GM23338 (cell line): ENCODE data around the gene SVIL. TPM values are rescaled to one million over a fixed set of nuclear protein-coding genes. Genes with fewer than 3 reads are reported as not detected.

ENCODE experiments used
- ATAC-seq: fragments of 200-7000 bp; cut with Tn5 transposase; 3 replicates; pipeline ENCODE4 v1.9.1; 2020
- DNase-seq: peaks from one replicate; pipeline ENCODE4 v3.0.0-alpha.2; 2015; ENCODE audit warnings: low spot score
- H2AFZ ChIP-seq: fragments of 200-600 bp; sonication (generic); 2 replicates; pipeline ENCODE4 v1.8.0; 2016; ENCODE audit warnings: antibody characterized with exemption, mild to moderate bottlenecking, moderate library complexity
- H3F3A ChIP-seq: fragments of 200-600 bp; sonication (generic); replicated peaks from 2 replicates; pipeline ENCODE4 v1.8.0; 2017; ENCODE audit warnings: antibody characterized with exemption, mixed run types, low read depth
- H3K27ac ChIP-seq: fragments of 200-600 bp; sonication (generic); 2 replicates; pipeline ENCODE4 v1.6.1; 2016; ENCODE audit warnings: low read depth
- H3K27me3 ChIP-seq: fragments of 200-600 bp; sonication (generic); 2 replicates; pipeline ENCODE4 v1.8.0; 2016; ENCODE audit warnings: mild to moderate bottlenecking, mixed run types, moderate library complexity; ENCODE audit not compliant: insufficient read depth
- H3K36me3 ChIP-seq: fragments of 200-600 bp; sonication (generic); 2 replicates; pipeline ENCODE4 v1.8.0; 2016; ENCODE audit warnings: mild to moderate bottlenecking; ENCODE audit not compliant: insufficient read depth
- H3K4me1 ChIP-seq: fragments of 200-600 bp; sonication (generic); 2 replicates; pipeline ENCODE4 v1.8.0; 2016; ENCODE audit warnings: mild to moderate bottlenecking, moderate library complexity; ENCODE audit not compliant: insufficient read depth
- H3K4me2 ChIP-seq: fragments of 200-600 bp; sonication (generic); 2 replicates; pipeline ENCODE4 v1.7.1; 2017; ENCODE audit warnings: mixed run types
- H3K4me3 ChIP-seq: fragments of 200-600 bp; sonication (generic); 2 replicates; pipeline ENCODE4 v1.6.1; 2016; ENCODE audit warnings: mixed run types
- H3K79me2 ChIP-seq: fragments of 200-600 bp; sonication (generic); replicated peaks from 2 replicates; pipeline ENCODE4 v1.8.0; 2017; ENCODE audit warnings: mild to moderate bottlenecking; ENCODE audit not compliant: insufficient read depth
- H3K9me2 ChIP-seq: fragments of 200-600 bp; sonication (generic); 2 replicates; pipeline ENCODE4 v1.8.0; 2017; ENCODE audit not compliant: insufficient read depth
- H4K20me1 ChIP-seq: fragments of 200-600 bp; sonication (generic); replicated peaks from 2 replicates; pipeline ENCODE4 v1.8.0; 2017; ENCODE audit warnings: mild to moderate bottlenecking; ENCODE audit not compliant: insufficient read depth
- H3K27ac Mint-ChIP-seq: 2 replicates; pipeline ENCODE4 v1.8.0; 2020; ENCODE audit warnings: inconsistent platforms, mild to moderate bottlenecking, moderate library complexity, mixed read lengths
- H3K27me3 Mint-ChIP-seq: 3 replicates; pipeline ENCODE4 v1.8.0; 2022; ENCODE audit warnings: low read depth, mild to moderate bottlenecking, moderate library complexity, mixed read lengths, inconsistent platforms; ENCODE audit not compliant: insufficient read depth, poor library complexity
- H3K36me3 Mint-ChIP-seq: 3 replicates; pipeline ENCODE4 v1.8.0; 2021; ENCODE audit warnings: low read depth, mild to moderate bottlenecking, inconsistent platforms, moderate library complexity, mixed read lengths
- H3K4me1 Mint-ChIP-seq: 3 replicates; pipeline ENCODE4 v1.8.0; 2020; ENCODE audit warnings: mild to moderate bottlenecking, inconsistent platforms, mixed read lengths
- H3K4me3 Mint-ChIP-seq: 3 replicates; pipeline ENCODE4 v1.8.0; 2021; ENCODE audit warnings: moderate library complexity, mild to moderate bottlenecking, inconsistent platforms, mixed read lengths
- H3K9me3 Mint-ChIP-seq: 3 replicates; pipeline ENCODE4 v1.8.0; 2020; ENCODE audit warnings: moderate library complexity, mild to moderate bottlenecking, inconsistent platforms, mixed read lengths
- CREB1 ChIP-seq: fragments of 250-450 bp; sonication (Bioruptor Pico); IDR thresholded peaks from 2 replicates; pipeline ENCODE4 v1.5.0; 2020; ENCODE audit warnings: low read depth, mild to moderate bottlenecking, moderate library complexity
- CTCF ChIP-seq, 2 experiments: fragments of 200-600 bp in 1 of 2; sonication (generic) in 1 of 2; conservative IDR thresholded peaks; 2 replicates each; pipeline versions ENCODE4 v1.5.1 to v1.6.1; 2016 to 2017; ENCODE audit warnings: antibody characterized with exemption in 2 of 2, low read depth in 2 of 2, mild to moderate bottlenecking in 2 of 2, moderate library complexity in 1 of 2
- ETS1 ChIP-seq: IDR thresholded peaks from 2 replicates; pipeline ENCODE4 v1.6.1; 2016; ENCODE audit warnings: antibody characterized with exemption
- EZH2phosphoT487 ChIP-seq: fragments of 200-600 bp; sonication (generic); IDR thresholded peaks from one replicate; pipeline ENCODE4 v1.8.1; 2018; ENCODE audit warnings: antibody characterized with exemption; ENCODE audit not compliant: unreplicated experiment
- NANOG ChIP-seq: IDR thresholded peaks from 2 replicates; pipeline ENCODE4 v1.6.1; 2016; ENCODE audit warnings: antibody characterized with exemption, borderline replicate concordance
- REST ChIP-seq: IDR thresholded peaks from one replicate; pipeline ENCODE4 v1.6.1; 2018; ENCODE audit warnings: antibody characterized with exemption; ENCODE audit not compliant: unreplicated experiment
- STAT1 ChIP-seq: IDR thresholded peaks from one replicate; pipeline ENCODE4 v1.6.1; 2016; ENCODE audit warnings: antibody characterized with exemption; ENCODE audit not compliant: unreplicated experiment
- ZNF114 ChIP-seq: fragments of 250-450 bp; sonication (Bioruptor Pico); IDR thresholded peaks from 2 replicates; pipeline ENCODE4 v1.5.0; 2020; ENCODE audit warnings: mild to moderate bottlenecking, moderate library complexity
- ZNF331 ChIP-seq: fragments of 250-450 bp; sonication (Bioruptor Pico); IDR thresholded peaks from 2 replicates; pipeline ENCODE4 v1.5.0; 2020; ENCODE audit warnings: low read depth, mild to moderate bottlenecking, moderate library complexity
- polyA plus RNA-seq: library from polyadenylated mRNA; unstranded; fragments of >200 nt; fragmentation: Nextera tagmentation; extraction: Ambion mirVana; gene quantifications from 2 replicates; pipeline ENCODE4 v1.2.1, GENCODE V29; 2016
- total RNA-seq: library from RNA; depleted of rRNA; stranded (reverse); fragments of >200 nt; shearing (Covaris generic); gene quantifications from 2 replicates; pipeline ENCODE4 v1.2.3, GENCODE V29; 2014
- TF ChIP-seq, protein P1 (sequence below): fragments of 250-450 bp; sonication (Bioruptor Pico); IDR thresholded peaks from 2 replicates; pipeline ENCODE4 v1.5.0; 2020; ENCODE audit warnings: mild to moderate bottlenecking, moderate library complexity

SVIL gene
- total and polyA plus RNA-seq, 2 experiments from 2014 or later = 8.8 to 34.9 TPM

GRCh38 chr10:29591651-29591968 is 43.2 kb downstream of the SVIL start (continued):
- TF ChIP-seq REST = no peak
- TF ChIP-seq ZNF114 = no peak
- no peak for TF ChIP-seq ZNF331 (CRISPR knock-in tag)
- TF ChIP-seq, protein P1, sequence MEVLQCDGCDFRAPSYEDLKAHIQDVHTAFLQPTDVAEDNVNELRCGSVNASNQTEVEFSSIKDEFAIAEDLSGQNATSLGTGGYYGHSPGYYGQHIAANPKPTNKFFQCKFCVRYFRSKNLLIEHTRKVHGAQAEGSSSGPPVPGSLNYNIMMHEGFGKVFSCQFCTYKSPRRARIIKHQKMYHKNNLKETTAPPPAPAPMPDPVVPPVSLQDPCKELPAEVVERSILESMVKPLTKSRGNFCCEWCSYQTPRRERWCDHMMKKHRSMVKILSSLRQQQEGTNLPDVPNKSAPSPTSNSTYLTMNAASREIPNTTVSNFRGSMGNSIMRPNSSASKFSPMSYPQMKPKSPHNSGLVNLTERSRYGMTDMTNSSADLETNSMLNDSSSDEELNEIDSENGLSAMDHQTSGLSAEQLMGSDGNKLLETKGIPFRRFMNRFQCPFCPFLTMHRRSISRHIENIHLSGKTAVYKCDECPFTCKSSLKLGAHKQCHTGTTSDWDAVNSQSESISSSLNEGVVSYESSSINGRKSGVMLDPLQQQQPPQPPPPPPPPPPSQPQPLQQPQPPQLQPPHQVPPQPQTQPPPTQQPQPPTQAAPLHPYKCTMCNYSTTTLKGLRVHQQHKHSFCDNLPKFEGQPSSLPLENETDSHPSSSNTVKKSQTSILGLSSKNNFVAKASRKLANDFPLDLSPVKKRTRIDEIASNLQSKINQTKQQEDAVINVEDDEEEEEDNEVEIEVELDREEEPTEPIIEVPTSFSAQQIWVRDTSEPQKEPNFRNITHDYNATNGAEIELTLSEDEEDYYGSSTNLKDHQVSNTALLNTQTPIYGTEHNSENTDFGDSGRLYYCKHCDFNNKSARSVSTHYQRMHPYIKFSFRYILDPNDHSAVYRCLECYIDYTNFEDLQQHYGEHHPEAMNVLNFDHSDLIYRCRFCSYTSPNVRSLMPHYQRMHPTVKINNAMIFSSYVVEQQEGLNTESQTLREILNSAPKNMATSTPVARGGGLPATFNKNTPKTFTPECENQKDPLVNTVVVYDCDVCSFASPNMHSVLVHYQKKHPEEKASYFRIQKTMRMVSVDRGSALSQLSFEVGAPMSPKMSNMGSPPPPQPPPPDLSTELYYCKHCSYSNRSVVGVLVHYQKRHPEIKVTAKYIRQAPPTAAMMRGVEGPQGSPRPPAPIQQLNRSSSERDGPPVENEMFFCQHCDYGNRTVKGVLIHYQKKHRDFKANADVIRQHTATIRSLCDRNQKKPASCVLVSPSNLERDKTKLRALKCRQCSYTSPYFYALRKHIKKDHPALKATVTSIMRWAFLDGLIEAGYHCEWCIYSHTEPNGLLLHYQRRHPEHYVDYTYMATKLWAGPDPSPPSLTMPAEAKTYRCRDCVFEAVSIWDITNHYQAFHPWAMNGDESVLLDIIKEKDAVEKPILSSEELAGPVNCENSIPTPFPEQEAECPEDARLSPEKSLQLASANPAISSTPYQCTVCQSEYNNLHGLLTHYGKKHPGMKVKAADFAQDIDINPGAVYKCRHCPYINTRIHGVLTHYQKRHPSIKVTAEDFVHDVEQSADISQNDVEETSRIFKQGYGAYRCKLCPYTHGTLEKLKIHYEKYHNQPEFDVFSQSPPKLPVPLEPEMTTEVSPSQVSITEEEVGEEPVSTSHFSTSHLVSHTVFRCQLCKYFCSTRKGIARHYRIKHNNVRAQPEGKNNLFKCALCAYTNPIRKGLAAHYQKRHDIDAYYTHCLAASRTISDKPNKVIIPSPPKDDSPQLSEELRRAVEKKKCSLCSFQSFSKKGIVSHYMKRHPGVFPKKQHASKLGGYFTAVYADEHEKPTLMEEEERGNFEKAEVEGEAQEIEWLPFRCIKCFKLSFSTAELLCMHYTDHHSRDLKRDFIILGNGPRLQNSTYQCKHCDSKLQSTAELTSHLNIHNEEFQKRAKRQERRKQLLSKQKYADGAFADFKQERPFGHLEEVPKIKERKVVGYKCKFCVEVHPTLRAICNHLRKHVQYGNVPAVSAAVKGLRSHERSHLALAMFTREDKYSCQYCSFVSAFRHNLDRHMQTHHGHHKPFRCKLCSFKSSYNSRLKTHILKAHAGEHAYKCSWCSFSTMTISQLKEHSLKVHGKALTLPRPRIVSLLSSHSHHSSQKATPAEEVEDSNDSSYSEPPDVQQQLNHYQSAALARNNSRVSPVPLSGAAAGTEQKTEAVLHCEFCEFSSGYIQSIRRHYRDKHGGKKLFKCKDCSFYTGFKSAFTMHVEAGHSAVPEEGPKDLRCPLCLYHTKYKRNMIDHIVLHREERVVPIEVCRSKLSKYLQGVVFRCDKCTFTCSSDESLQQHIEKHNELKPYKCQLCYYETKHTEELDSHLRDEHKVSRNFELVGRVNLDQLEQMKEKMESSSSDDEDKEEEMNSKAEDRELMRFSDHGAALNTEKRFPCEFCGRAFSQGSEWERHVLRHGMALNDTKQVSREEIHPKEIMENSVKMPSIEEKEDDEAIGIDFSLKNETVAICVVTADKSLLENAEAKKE (CRISPR knock-in tag) = no peak

GRCh38 chr10:29590915-29591650 is 43.7 kb downstream of the SVIL start:
- H3K4me3 Mint-ChIP-seq = peak overlapping the region; percentile 1; the same call in 1 of the 3 replicates
- DNase-seq = no peak
- Histone ChIP-seq H3K27ac (no peak overlapping the region), H3K4me2 (no peak overlapping the region), H3K79me2 (no peaks in the 10 kb centered on the region), H3K27me3 (no peaks in the 10 kb centered on the region), H3K4me1 (peaks cover 27% of the 10 kb centered on the region), H3K9me2 (no peaks in the 10 kb centered on the region), H4K20me1 (no peaks in the 10 kb centered on the region), H3F3A (0 out of 2 replicates have a peak, but pooled peaks cover 3% of the 10 kb centered on the region), H3K4me3 (no peak overlapping the region), H3K36me3 (no peaks in the 10 kb centered on the region), H2AFZ (no peak overlapping the region)
- H3K27me3 Mint-ChIP-seq = peaks cover 3% of the 10 kb centered on the region
- peak overlapping the region; percentile 70; the same call in 1 of the 2 replicates for H3K27ac Mint-ChIP-seq
- peaks cover 42% of the 10 kb centered on the region for H3K4me1 Mint-ChIP-seq
- ATAC-seq = no peak
- peaks cover 7% of the 10 kb centered on the region; the same call in 2 of the 3 replicates for H3K9me3 Mint-ChIP-seq
- peaks cover 8% of the 10 kb centered on the region; the same call in 1 of the 3 replicates for H3K36me3 Mint-ChIP-seq
- no peak for TF ChIP-seq EZH2phosphoT487
- TF ChIP-seq STAT1 = no peak
- TF ChIP-seq ZNF331 (CRISPR knock-in tag) = no peak
- TF ChIP-seq CREB1 (CRISPR knock-in tag) = no peak
- TF ChIP-seq NANOG = no peak
- no peak for TF ChIP-seq CTCF (conservative IDR thresholded peaks at IDR 0.05; ENCODE audit: low read depth in 2 of 2)
- no peak for TF ChIP-seq ZNF114
- TF ChIP-seq ETS1 = no peak
